SU-DHL-6 (cell line): ENCODE results near the gene PLOD2.

ENCODE experiments used
- EZH2phosphoT487 ChIP-seq: fragments of 200-600 bp; sonication (generic), shearing (Covaris generic); conservative IDR thresholded peaks from 2 replicates; pipeline ENCODE4 v1.6.1; 2018; ENCODE audit warnings: mild to moderate bottlenecking, antibody characterized with exemption, low read length, moderate library complexity, mixed read lengths
- TF ChIP-seq, protein P1 (sequence below): fragments of 200-600 bp; sonication (generic); IDR thresholded peaks from one replicate; pipeline ENCODE4 v1.5.1; 2017; ENCODE audit warnings: antibody characterized with exemption, mild to moderate bottlenecking, low read length, moderate library complexity; ENCODE audit not compliant: insufficient read depth, poor library complexity, severe bottlenecking

DNA sequence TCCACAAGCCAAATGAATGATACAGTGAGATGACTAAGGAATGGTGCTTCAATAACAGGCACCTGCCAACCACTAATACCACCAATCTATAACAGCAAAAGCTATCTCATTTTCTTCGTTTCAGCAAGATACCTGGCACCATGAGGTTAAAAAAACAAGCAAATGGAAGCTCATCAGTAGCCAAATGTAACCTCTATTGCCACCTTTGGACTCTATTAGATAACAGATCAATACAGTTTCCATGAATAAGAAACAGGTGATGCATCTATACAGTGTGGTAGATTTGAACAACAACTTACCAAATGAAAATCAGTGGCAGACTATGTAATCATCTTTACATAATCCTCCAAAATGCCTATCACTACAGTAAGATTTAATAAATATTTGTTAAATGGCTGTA lies 32.8 kb downstream of the PLOD2 start:
- TF ChIP-seq, protein P1, sequence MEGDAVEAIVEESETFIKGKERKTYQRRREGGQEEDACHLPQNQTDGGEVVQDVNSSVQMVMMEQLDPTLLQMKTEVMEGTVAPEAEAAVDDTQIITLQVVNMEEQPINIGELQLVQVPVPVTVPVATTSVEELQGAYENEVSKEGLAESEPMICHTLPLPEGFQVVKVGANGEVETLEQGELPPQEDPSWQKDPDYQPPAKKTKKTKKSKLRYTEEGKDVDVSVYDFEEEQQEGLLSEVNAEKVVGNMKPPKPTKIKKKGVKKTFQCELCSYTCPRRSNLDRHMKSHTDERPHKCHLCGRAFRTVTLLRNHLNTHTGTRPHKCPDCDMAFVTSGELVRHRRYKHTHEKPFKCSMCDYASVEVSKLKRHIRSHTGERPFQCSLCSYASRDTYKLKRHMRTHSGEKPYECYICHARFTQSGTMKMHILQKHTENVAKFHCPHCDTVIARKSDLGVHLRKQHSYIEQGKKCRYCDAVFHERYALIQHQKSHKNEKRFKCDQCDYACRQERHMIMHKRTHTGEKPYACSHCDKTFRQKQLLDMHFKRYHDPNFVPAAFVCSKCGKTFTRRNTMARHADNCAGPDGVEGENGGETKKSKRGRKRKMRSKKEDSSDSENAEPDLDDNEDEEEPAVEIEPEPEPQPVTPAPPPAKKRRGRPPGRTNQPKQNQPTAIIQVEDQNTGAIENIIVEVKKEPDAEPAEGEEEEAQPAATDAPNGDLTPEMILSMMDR: no peak
- TF ChIP-seq EZH2phosphoT487: no peak
